ENCODE results near the gene NEUROG2. TPM values are rescaled to one million over a fixed set of nuclear protein-coding genes. Genes with fewer than 3 reads are reported as not detected.

NEUROG2 gene
- total RNA-seq, 1 experiment from 2014 or later, result not detected

- no peak for DNase-seq (ENCODE audit: low spot score)
- no TSS peak for BruUV-seq (replicated peaks)
- intact Hi-C loops (cut with micrococcal nuclease; ENCODE audit: unreplicated experiment), result no loop called here
- H3K27ac ChIP-seq (ENCODE audit: low read depth, low read length, poor library complexity, severe bottlenecking), result no peak overlapping the region
- H3K4me1 ChIP-seq (ENCODE audit: insufficient read depth, low read length, poor library complexity, severe bottlenecking), result no peaks in the 10 kb centered on the region
- CTCF ChIA-PET, result no interaction called here
- POLR2A ChIA-PET (ENCODE audit: low non-redundant PET), result no interaction called here
- H3K4me3 ChIP-seq (ENCODE audit: low read depth, low read length, poor library complexity, severe bottlenecking), result no peak overlapping the region
- H3K27me3 ChIP-seq (replicated peaks; ENCODE audit: insufficient read depth, low read depth, low read length, poor library complexity), result no peaks in the 10 kb centered on the region
- H3K36me3 ChIP-seq (ENCODE audit: insufficient read depth, low read length, poor library complexity, severe bottlenecking), result no peaks in the 10 kb centered on the region
- TF ChIP-seq CTCF (conservative IDR thresholded peaks at IDR 0.05; ENCODE audit: low read depth, low read length) (no peak), EZH2 (IDR thresholded peaks at IDR 0.05; ENCODE audit: borderline replicate concordance, low read depth, low read length, poor library complexity, severe bottlenecking) (no peak)
- H3K9me3 ChIP-seq (ENCODE audit: low read depth, low read length, poor library complexity, severe bottlenecking), result no peaks in the 10 kb centered on the region
These were observed 34.7 kb upstream of the NEUROG2 start for GRCh38 chr4:112550728-112551127.

- Histone ChIP-seq H3K27ac (ENCODE audit: low read depth, low read length, poor library complexity, severe bottlenecking) (no peak overlapping the region), H3K27me3 (replicated peaks; ENCODE audit: insufficient read depth, low read depth, low read length, poor library complexity) (no peaks in the 10 kb centered on the region), H3K4me1 (ENCODE audit: insufficient read depth, low read length, poor library complexity, severe bottlenecking) (no peaks in the 10 kb centered on the region), H3K36me3 (ENCODE audit: insufficient read depth, low read length, poor library complexity, severe bottlenecking) (no peaks in the 10 kb centered on the region), H3K9me3 (ENCODE audit: low read depth, low read length, poor library complexity, severe bottlenecking) (no peaks in the 10 kb centered on the region), H3K4me3 (ENCODE audit: low read depth, low read length, poor library complexity, severe bottlenecking) (no peak overlapping the region)
- TF ChIP-seq CTCF (conservative IDR thresholded peaks at IDR 0.05; ENCODE audit: low read depth, low read length), result no peak
- no peak for TF ChIP-seq EZH2 (IDR thresholded peaks at IDR 0.05; ENCODE audit: borderline replicate concordance, low read depth, low read length, poor library complexity, severe bottlenecking)
- intact Hi-C loops (cut with micrococcal nuclease; ENCODE audit: unreplicated experiment), result no loop called here
- ChIA-PET CTCF (no interaction called here), POLR2A (ENCODE audit: low non-redundant PET) (no interaction called here)
- DNase-seq (ENCODE audit: low spot score), result no peak
- BruUV-seq (replicated peaks), result no TSS peak
These were observed 30.5 kb upstream of the NEUROG2 start for GRCh38 chr4:112546476-112546875.

GRCh38 chr4:112545346-112545745 is 29.4 kb upstream of the NEUROG2 start:
- CTCF ChIA-PET, result no interaction called here
- no peak for DNase-seq (ENCODE audit: low spot score)
- POLR2A ChIA-PET (ENCODE audit: low non-redundant PET), result no interaction called here
- Histone ChIP-seq H3K36me3 (ENCODE audit: insufficient read depth, low read length, poor library complexity, severe bottlenecking) (no peaks in the 10 kb centered on the region), H3K4me1 (ENCODE audit: insufficient read depth, low read length, poor library complexity, severe bottlenecking) (no peaks in the 10 kb centered on the region), H3K27ac (ENCODE audit: low read depth, low read length, poor library complexity, severe bottlenecking) (no peak overlapping the region), H3K4me3 (ENCODE audit: low read depth, low read length, poor library complexity, severe bottlenecking) (no peak overlapping the region), H3K9me3 (ENCODE audit: low read depth, low read length, poor library complexity, severe bottlenecking) (no peaks in the 10 kb centered on the region), H3K27me3 (replicated peaks; ENCODE audit: insufficient read depth, low read depth, low read length, poor library complexity) (no peaks in the 10 kb centered on the region)
- BruUV-seq (replicated peaks), result no TSS peak
- TF ChIP-seq EZH2 (IDR thresholded peaks at IDR 0.05; ENCODE audit: borderline replicate concordance, low read depth, low read length, poor library complexity, severe bottlenecking) (no peak), CTCF (conservative IDR thresholded peaks at IDR 0.05; ENCODE audit: low read depth, low read length) (no peak)
- intact Hi-C loops (cut with micrococcal nuclease; ENCODE audit: unreplicated experiment), result no loop called here
